PC-3 (cell line): ENCODE results near the gene LGALSL. TPM values are rescaled to one million over a fixed set of nuclear protein-coding genes. Genes with fewer than 3 reads are reported as not detected.

Experiments
- ATAC-seq: fragments of 200-7000 bp; cut with Tn5 transposase; 2 replicates; pipeline ENCODE4 v1.9.1; 2020; ENCODE audit warnings: mild to moderate bottlenecking, moderate library complexity
- BruUV-seq: library from RNA; stranded (reverse); fragments of 400-500 nt; replicated peaks from 2 replicates; lab custom pipeline; 2021; lab: Mats Ljungman, UMichigan
- CTCF ChIA-PET: fragments of 300-600 bp; sonication (Branson Sonifier 250); formaldehyde crosslinking; loops from one replicate; lab custom pipeline; 2022; ENCODE audit warnings: antibody characterized with exemption; lab: Charles Lee
- POLR2A ChIA-PET: fragments of 300-600 bp; sonication (Branson Sonifier 250); formaldehyde crosslinking; loops from one replicate; lab custom pipeline; 2022; ENCODE audit warnings: antibody characterized with exemption; ENCODE audit not compliant: unreplicated experiment; lab: Charles Lee
- DNase-seq: peaks from one replicate; pipeline ENCODE4 v3.0.0-alpha.2; 2015
- H2AFZ ChIP-seq: fragments of 300-600 bp; sonication (generic); 2 replicates; pipeline ENCODE4 v1.6.0; 2016; ENCODE audit warnings: antibody characterized with exemption, low read length
- H3F3A ChIP-seq: fragments of 300-600 bp; sonication (generic); one replicate; pipeline ENCODE4 v1.6.0; 2017; ENCODE audit warnings: antibody characterized with exemption, low read length, control low read depth, mild to moderate bottlenecking; ENCODE audit not compliant: unreplicated experiment
- H3K27ac ChIP-seq: fragments of 300-600 bp; sonication (generic); 2 replicates; pipeline ENCODE4 v1.5.1; 2016; ENCODE audit warnings: mild to moderate bottlenecking, low read length
- H3K27me3 ChIP-seq: fragments of 300-600 bp; sonication (generic); 2 replicates; pipeline ENCODE4 v1.6.1; 2016; ENCODE audit warnings: low read length, mixed read lengths
- H3K36me3 ChIP-seq: fragments of 300-600 bp; sonication (generic); 2 replicates; pipeline ENCODE4 v1.6.1; 2016; ENCODE audit warnings: low read depth, mixed run types, low read length, mixed read lengths
- H3K4me1 ChIP-seq: fragments of 300-600 bp; sonication (generic); 2 replicates; pipeline ENCODE4 v1.5.1; 2016; ENCODE audit warnings: low read length; ENCODE audit not compliant: insufficient read depth
- H3K4me2 ChIP-seq: fragments of 300-600 bp; sonication (generic); 2 replicates; pipeline ENCODE4 v1.6.0; 2016; ENCODE audit warnings: low read length
- H3K4me3 ChIP-seq: fragments of 300-600 bp; sonication (generic); 2 replicates; pipeline ENCODE4 v1.5.1; 2016; ENCODE audit warnings: mild to moderate bottlenecking, low read length, mixed read lengths
- H3K79me2 ChIP-seq: fragments of 300-600 bp; sonication (generic); 2 replicates; pipeline ENCODE4 v1.6.1; 2017; ENCODE audit warnings: low read length, mixed read lengths
- H3K9ac ChIP-seq: fragments of 300-600 bp; sonication (generic); 2 replicates; pipeline ENCODE4 v1.6.0; 2016; ENCODE audit warnings: mild to moderate bottlenecking, low read length
- H3K9me2 ChIP-seq: fragments of 300-600 bp; sonication (generic); replicated peaks from 2 replicates; pipeline ENCODE4 v1.6.1; 2016; ENCODE audit warnings: mixed run types, low read length, mixed read lengths
- H3K9me3 ChIP-seq: fragments of 300-600 bp; sonication (generic); 2 replicates; pipeline ENCODE4 v1.6.1; 2016; ENCODE audit warnings: low read length, mixed read lengths
- H4K20me1 ChIP-seq: fragments of 300-600 bp; sonication (generic); 2 replicates; pipeline ENCODE4 v1.6.1; 2016; ENCODE audit warnings: low read length, mixed read lengths
- EZH2 ChIP-seq: fragments of 300-600 bp; sonication (generic); IDR thresholded peaks from one replicate; pipeline ENCODE4 v1.6.1; 2017; ENCODE audit warnings: antibody characterized with exemption, mild to moderate bottlenecking, low read length; ENCODE audit not compliant: unreplicated experiment
- EZH2phosphoT487 ChIP-seq: fragments of 300-600 bp; sonication (generic); IDR thresholded peaks from 2 replicates; pipeline ENCODE4 v1.6.1; 2018; ENCODE audit warnings: mild to moderate bottlenecking, antibody characterized with exemption, low read length, borderline replicate concordance
- intact Hi-C: fragments of 100-400 bp; cut with micrococcal nuclease; formaldehyde crosslinking; loops from 2 replicates; pipeline ENCODE4 v1.9.0; 2023
- total RNA-seq: library from RNA; depleted of rRNA; stranded (reverse); fragments of >200 nt; gene quantifications from 2 replicates; pipeline ENCODE4 v1.2.3, GENCODE V29; 2014
- TF ChIP-seq, protein P1 (sequence below): fragments of 300-600 bp; sonication (generic); conservative IDR thresholded peaks from 2 replicates; pipeline ENCODE4 v1.5.1; 2017; ENCODE audit warnings: antibody characterized with exemption, low read depth, mild to moderate bottlenecking, low read length

Gene LGALSL
- total RNA-seq, 1 experiment from 2014 or later, result 16.0 TPM

DNA sequence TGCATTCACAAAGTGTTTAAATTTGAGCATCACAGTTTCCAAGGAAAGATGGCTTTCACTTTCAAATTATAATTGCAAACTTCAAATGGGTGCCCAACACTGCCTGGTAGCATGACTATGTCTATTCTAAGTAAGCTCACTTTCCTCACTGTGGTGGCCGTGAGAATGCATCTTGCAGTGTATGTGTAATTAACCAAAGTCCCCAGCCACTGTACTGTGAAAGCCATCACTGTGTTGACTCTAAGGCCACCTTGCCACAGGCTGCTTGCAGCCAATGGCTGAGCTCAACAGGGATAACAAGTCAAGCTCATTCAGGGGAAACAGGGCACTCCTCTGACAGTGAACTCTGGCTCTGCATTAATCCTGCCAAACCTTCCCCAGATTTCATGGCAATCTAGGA lies 43.3 kb upstream of the LGALSL start:
- no peak overlapping the region for H3K9ac ChIP-seq
- TF ChIP-seq EZH2phosphoT487 (no peak), EZH2 (no peak)
- TF ChIP-seq, protein P1, sequence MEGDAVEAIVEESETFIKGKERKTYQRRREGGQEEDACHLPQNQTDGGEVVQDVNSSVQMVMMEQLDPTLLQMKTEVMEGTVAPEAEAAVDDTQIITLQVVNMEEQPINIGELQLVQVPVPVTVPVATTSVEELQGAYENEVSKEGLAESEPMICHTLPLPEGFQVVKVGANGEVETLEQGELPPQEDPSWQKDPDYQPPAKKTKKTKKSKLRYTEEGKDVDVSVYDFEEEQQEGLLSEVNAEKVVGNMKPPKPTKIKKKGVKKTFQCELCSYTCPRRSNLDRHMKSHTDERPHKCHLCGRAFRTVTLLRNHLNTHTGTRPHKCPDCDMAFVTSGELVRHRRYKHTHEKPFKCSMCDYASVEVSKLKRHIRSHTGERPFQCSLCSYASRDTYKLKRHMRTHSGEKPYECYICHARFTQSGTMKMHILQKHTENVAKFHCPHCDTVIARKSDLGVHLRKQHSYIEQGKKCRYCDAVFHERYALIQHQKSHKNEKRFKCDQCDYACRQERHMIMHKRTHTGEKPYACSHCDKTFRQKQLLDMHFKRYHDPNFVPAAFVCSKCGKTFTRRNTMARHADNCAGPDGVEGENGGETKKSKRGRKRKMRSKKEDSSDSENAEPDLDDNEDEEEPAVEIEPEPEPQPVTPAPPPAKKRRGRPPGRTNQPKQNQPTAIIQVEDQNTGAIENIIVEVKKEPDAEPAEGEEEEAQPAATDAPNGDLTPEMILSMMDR, result no peak
- no peak overlapping the region for H3K4me2 ChIP-seq
- no TSS peak for BruUV-seq
- no peak overlapping the region for H2AFZ ChIP-seq
- H3K4me1 ChIP-seq, result peaks cover 12% of the 10 kb centered on the region; the same call in 1 of the 2 replicates
- H3K9me2 ChIP-seq, result no peaks in the 10 kb centered on the region
- no peak for DNase-seq
- no peaks in the 10 kb centered on the region for H4K20me1 ChIP-seq
- no peaks in the 10 kb centered on the region for H3K27me3 ChIP-seq
- ChIA-PET CTCF (no interaction called here), POLR2A (interaction anchor here (0.5 kb wide), 1 partner anchor 172 kb away, joined by 8 read pairs; no protein-coding TSS in a partner anchor)
- no peaks in the 10 kb centered on the region for H3F3A ChIP-seq
- no peak overlapping the region for H3K27ac ChIP-seq
- peak; percentile 35; the same call in 1 of the 2 replicates for ATAC-seq
- intact Hi-C loops, result no loop called here
- H3K4me3 ChIP-seq, result no peak overlapping the region
- H3K9me3 ChIP-seq, result no peaks in the 10 kb centered on the region
- H3K36me3 ChIP-seq, result no peaks in the 10 kb centered on the region
- H3K79me2 ChIP-seq, result no peaks in the 10 kb centered on the region

DNA sequence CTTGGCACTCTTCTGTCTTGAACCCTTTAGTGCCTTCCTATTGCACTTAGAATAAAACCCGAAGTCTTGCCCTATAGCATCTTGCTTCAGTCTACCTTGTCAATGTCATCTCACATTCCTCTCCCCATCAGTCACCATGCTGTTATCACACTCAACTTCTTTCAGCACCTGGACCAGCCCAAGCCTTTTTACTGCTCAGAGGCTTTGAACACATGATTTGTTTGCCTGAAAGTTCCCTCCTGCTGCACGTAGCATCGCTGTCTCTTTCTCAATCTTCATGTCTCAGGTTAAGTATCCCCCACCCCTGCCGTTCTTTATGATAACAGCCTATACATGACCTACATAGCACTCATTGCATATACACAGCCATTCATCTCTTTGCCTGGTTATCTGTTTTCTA lies 41.3 kb upstream of the LGALSL start:
- TF ChIP-seq EZH2phosphoT487 (no peak), EZH2 (no peak)
- TF ChIP-seq, protein P1, result no peak
- H3K9ac ChIP-seq, result no peak overlapping the region
- no peak overlapping the region for H2AFZ ChIP-seq
- H4K20me1 ChIP-seq, result no peaks in the 10 kb centered on the region
- H3K79me2 ChIP-seq, result no peaks in the 10 kb centered on the region
- no peaks in the 10 kb centered on the region for H3K9me3 ChIP-seq
- POLR2A ChIA-PET, result no interaction called here
- no peak overlapping the region for H3K4me3 ChIP-seq
- no peaks in the 10 kb centered on the region for H3K9me2 ChIP-seq
- BruUV-seq, result no TSS peak
- ATAC-seq, result no peak
- CTCF ChIA-PET, result no interaction called here
- no peak for DNase-seq
- 0 out of 2 replicates have a peak, but pooled peaks cover 5% of the 10 kb centered on the region for H3K4me1 ChIP-seq
- H3K36me3 ChIP-seq, result no peaks in the 10 kb centered on the region
- no peaks in the 10 kb centered on the region for H3F3A ChIP-seq
- no peak overlapping the region for H3K4me2 ChIP-seq
- H3K27me3 ChIP-seq, result no peaks in the 10 kb centered on the region
- intact Hi-C loops, result no loop called here
- no peak overlapping the region for H3K27ac ChIP-seq

- BruUV-seq, result no TSS peak
- H3K36me3 ChIP-seq, result no peaks in the 10 kb centered on the region
- no peaks in the 10 kb centered on the region for H3K27me3 ChIP-seq
- H3K9me2 ChIP-seq, result no peaks in the 10 kb centered on the region
- no peaks in the 10 kb centered on the region for H3F3A ChIP-seq
- no peak overlapping the region for H3K4me3 ChIP-seq
- H3K27ac ChIP-seq, result no peak overlapping the region
- no peak overlapping the region for H3K9ac ChIP-seq
- H4K20me1 ChIP-seq, result no peaks in the 10 kb centered on the region
- intact Hi-C loops, result no loop called here
- TF ChIP-seq, protein P1, result no peak
- no peak for TF ChIP-seq EZH2phosphoT487
- TF ChIP-seq EZH2, result no peak
- ChIA-PET POLR2A (no interaction called here), CTCF (no interaction called here)
- peaks cover 6% of the 10 kb centered on the region; the same call in 1 of the 2 replicates for H3K4me1 ChIP-seq
- DNase-seq (peak; percentile 24), ATAC-seq (no peak; the same call in 1 of the 2 replicates)
- H3K79me2 ChIP-seq, result no peaks in the 10 kb centered on the region
- no peak overlapping the region for H3K4me2 ChIP-seq
- H2AFZ ChIP-seq, result no peak overlapping the region
- no peaks in the 10 kb centered on the region for H3K9me3 ChIP-seq
Measured at GRCh38 chr2:64414736-64415435, 39.1 kb upstream of the LGALSL start.
